Activated CD8-positive, alpha-beta memory T cell treated with anti-CD3 and anti-CD28 coated beads, Interleukin-2, amount 50 U/mL, for 24 hours (primary cell): ENCODE data around the gene TRAPPC2L.
A peak's percentile ranks its signal among the peaks of the same experiment; 100 is the strongest.

Experiments used
- DNase-seq: peaks from one replicate; pipeline ENCODE4 v3.0.0-alpha.2; 2020; ENCODE audit errors: extremely low read depth

The TRAPPC2L gene

DNA sequence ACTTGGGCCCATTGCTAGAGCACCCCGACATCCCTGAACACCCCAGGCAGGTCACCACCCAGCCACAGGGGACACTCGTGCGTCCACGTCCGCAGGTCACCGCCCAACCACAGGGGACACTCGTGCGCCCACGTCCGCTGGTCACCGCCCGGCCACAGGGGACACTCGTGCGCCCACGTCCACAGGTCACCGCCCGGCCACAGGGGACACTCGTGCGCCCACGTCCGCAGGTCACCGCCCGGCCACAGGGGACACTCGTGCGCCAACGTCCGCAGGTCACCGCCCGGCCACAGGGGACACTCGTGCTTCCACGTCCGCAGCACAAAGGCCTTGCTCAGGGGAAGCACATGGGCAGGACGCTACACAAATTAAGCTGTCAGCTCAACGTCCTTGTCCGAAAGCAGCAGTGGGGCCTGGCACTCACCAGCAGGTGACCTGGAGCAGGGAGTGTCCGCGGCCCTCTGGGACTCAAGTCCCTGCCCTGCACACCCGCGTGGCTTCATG, 17.8 kb upstream of the TRAPPC2L start:
- no peak for DNase-seq

DNA sequence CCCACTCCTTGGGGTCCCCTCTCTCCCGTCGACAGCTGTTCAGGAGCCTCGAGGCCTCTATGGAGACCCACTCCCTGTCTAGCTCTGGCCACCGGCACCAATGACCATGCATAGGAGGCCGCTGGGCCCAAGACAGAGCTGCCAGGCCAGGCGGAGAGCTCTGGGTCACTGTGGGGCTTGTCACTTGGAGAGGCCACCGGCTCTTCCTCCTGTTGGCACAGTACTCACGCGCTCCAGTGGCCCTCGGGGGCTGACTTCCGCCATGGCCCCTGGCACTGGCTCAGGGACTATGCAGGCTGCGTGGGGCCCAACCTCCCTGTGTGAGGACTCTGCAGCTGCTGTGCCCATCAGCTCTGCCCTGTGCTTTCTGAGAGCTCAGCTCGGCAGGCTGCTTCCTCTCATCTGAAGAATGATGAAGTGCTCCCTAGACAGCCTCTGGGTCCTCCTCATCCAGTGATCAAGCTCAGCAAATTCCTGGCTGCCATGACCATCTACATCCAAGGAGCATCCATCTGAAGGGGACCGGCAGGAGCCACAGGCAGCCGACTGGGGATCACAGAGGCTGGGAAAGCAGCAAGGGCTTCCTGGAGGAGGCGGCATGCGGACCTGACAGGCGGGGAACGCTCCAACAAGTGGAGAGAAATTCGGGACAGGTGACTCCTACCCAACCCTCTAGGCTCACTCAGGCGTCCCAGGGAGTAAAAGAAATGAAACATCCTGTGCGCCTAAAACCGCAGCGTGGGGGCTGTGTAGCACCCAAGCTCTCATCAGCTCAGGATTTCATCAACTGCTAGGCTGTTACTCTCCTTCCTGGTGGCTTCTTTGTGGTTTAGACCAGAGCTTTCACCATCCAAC, 17.0 kb upstream of the TRAPPC2L start:
- no peak for DNase-seq

DNA sequence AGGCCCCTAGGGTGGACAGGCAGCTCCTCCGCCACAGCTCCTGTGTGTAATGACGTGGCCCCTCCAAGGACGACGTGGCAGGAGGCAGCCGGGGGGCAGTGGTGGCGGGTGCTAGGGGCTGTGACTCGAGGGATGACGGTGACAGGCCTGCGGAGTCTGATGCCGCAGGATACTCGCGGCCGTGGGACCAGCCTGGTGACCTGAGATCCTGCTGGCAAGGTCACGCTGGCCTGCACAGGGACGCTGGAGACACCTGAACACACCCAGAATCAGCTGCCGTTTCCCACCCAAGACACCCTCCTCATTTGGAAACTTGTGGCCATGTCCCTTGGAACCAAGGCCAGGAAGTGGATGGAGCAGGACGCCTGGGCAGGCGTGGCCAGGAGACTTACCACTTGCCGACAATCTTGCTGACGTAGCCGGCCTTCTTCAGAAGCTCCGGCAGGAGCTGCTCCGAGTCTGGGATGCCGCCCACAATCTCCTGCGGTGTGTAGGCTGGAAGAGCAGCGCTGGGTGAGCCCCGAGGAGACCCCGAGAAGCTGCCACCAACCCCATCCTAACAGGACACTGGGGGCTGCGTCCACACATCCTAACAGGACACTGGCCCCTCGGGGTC, 16.2 kb upstream of the TRAPPC2L start:
- no peak for DNase-seq

DNA sequence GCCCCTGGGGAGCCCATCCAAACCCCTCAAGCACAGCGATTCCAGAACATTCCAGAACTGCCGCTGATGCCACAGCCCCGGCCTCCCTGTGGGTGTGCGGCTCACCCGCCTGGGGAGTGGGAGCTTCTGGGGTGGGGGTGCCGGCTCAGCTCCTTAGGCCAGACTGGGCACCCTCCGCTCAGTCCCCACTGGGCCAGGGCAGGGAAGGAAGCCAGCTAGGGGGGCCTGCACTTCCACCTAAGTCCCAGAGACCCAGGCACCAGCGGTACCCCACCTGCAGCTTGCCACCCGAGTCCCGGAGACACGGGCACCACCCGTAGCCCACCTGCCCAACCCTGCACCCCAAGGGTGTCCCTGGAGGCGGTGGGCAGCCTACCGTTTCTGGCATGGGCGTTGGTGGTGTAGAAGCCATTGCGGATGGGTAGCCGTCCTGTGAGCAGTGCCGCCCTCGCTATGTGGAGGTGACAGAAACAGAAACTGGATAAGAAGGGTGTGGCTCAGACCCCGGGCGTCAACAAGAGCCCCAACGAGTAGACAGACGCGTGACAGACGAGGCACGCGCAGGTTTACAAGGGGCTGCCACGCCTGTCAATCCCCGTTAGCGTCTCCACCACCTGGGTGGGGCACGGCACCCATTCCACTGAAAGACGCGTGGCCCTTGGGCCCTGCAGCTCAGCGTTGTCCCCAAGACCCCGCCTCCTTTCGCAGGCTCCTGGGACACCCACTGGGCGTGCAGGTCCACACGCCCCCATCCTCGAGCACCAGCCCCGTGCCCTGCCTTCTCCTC, 15.2 kb upstream of the TRAPPC2L start:
- no peak for DNase-seq

DNA sequence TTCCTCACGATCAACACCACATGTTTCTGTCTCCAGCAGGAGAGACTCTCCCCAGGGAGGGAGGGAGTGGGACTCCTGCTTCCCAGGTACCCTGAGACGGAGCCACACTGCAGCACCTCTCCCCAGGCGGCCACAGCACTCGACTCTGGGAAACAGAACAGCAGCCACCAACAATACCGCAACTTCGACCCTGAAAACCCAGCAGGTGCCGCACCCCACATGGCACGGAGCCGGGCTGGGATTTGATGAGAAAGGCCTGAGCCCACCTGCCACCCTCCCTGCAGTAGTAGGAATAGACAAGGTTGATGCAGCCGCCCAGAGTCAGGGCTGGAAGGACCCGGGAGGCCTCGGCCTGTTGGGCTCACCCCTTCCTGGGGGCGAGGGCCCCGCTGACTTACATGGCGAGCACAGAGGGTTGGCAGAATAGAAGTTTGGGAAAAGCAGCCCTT, 14.6 kb upstream of the TRAPPC2L start:
- no peak for DNase-seq

DNA sequence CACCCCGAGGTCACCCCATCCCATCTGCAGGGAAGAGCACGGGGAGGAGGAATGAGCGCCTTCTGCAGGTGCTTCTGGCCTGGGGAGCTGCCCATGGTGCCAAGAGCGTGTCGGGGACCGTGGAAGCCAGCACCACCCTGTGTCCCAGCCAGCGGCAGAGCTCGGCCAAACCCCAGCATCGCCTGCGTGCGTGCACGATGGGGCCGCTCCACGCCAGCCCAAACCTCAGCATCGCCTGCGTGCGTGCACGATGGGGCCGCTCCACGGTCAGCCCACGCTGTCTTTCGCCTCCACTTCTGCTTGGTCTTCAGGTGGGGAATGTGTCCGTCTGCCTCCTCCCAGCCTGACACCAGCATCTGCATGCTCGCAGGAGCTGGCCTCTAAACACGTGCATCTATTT, 14.1 kb upstream of the TRAPPC2L start:
- no peak for DNase-seq

DNA sequence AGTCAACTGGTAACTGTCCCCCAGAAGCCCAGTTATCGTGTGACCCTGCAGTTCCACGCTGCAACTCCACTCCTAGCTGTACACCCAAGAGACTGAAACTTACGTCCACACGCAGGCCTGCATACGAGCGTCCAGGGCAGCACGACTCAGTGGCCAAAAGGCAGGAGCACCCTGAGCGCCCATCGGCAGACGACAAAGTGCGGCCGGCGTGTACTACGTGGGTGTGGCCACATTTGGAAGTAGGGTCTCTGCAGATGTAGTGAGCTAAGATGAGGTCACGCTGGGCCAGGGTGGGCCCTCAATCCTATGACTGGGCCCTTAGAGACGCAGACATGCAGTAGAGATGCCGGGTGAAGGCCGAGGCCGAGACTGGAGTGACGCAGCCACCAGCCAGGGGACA, 13.7 kb upstream of the TRAPPC2L start:
- DNase-seq: no peak

DNA sequence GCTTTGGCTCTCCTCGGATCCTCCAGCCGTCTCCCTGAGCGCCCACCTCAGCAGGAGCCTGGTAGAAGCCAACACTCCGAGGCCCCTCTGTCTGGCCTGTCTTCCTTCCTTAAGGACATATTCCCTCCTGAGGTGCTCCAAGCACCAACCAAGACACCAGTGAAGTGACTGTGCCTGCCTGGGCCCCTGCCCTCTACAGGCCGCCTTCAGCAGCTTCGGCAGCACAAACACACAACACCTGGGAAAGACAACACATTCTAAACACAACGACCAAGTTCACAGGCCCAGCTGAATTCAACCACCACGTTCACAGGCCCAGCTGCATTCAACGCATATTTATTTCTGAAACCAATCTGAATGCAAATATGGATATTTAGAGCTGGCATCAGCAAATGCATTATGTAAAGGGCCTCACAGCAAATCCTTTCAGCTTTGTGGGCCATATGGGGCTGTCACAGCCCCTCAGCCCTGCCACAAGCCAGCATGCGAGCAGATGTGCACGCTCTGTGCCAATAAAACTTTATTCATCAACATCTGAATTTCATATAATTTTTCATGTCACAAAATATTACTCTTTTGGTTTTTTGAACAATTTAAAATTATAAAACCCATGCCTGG, 12.4 kb upstream of the TRAPPC2L start:
- DNase-seq: no peak

DNA sequence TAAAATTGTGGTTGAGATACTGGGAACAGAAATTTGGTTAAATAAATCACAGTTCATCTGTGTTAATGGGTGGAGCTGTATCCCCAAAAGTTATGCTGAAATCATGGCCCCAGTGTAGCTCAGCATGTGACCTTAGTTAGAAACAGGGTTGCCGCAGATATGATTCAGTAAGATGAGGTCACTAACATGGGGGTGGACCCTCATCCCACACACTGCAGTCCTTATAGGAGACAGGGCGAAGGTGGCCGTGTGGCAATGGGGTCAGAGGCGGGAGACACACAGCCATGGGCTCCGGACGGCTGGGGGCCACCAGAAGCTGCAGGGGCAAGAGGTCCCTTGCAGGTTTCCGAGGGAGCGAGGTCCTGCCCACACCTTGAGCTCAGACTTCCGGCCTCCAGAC, 10.8 kb upstream of the TRAPPC2L start:
- DNase-seq: no peak

DNA sequence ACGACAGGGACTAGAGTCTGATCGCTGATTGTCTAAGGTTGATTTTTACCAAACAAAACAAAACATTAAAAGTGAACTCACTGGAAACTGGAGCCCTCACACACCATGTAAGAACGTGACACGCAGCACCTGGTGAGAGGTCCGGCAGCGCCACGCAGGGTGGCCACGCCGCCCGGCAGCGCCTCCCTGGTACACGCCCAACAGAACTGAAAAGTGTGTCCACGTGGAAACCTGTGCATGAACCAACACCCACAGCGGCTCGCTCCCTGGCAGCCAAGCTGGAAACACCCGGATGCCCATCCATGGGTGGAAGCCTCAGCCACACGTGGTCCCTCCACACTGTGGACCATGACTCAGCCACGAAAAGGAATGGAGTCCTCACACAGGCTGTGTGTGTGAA, 9.3 kb upstream of the TRAPPC2L start:
- DNase-seq: no peak

DNA sequence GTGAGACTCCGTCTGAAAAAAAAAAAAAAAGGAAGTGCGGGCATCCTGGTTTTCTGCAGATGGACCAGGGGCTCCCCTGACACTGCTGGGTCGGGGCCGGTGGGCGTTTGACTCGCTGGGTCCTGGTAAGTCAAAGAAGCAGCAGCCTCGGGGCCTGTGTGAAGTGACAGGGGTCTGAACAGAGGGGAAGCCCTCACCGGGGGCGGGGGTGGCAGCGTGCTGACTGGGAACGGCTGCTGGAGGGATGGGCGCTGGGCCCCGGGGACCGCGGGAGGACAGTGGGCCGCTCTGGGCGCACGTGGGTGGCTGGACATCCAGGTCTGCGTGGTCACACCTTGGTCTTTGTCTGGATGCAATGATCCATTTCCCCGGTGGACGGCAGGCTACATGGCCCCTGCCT, 8.4 kb upstream of the TRAPPC2L start:
- no peak for DNase-seq

DNA sequence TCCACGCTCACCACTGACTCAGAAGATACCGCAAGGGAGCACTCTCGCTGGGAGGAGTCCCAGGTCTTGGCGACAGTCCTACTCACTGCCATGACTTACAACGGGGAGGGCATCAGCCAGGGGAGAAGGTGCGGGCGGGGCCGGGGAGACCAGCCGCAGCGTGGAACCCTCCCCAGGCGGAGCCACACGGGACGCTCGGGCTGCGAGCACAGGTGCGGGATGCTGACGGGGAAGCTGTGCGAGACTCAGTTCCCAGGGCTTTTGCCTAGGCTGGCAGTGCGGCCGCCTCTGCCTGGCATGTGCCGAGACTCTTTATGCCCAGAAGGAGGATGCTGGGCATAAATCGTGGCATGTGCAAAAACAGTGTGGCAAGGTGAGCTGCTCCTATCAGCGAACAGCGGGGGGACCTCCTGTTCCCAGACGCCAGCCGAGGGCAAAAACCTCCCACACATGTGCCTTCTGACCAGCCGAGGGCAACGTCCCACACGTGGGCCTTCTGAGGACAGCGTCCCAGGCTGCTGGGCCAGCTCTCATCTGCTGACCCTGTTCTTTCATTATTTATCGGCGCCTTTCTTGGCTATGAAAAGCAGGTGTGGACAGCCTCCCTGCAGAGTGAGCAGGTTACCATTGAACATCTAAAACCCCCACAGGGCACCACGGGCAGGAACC, 6.3 kb upstream of the TRAPPC2L start:
- DNase-seq: no peak

DNA sequence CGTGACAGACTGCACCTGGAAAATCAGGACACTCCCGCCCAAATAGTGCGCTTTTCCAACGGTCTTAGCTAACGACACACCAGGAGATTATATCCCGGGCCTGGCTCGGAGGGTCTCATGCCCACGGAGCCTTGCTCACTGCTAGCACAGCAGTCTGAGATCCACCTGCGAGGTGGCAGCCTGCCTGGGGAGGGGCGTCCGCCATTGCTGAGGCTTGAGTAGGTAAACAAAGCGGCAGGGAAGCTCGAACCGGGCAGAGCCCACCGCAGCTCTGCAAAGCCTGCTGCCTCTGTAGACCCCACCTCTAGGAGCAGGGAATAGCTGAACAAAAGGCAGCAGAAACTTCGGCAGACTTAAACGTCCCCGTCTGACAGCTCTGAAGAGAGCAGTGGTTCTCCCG, 5.3 kb upstream of the TRAPPC2L start:
- no peak for DNase-seq

DNA sequence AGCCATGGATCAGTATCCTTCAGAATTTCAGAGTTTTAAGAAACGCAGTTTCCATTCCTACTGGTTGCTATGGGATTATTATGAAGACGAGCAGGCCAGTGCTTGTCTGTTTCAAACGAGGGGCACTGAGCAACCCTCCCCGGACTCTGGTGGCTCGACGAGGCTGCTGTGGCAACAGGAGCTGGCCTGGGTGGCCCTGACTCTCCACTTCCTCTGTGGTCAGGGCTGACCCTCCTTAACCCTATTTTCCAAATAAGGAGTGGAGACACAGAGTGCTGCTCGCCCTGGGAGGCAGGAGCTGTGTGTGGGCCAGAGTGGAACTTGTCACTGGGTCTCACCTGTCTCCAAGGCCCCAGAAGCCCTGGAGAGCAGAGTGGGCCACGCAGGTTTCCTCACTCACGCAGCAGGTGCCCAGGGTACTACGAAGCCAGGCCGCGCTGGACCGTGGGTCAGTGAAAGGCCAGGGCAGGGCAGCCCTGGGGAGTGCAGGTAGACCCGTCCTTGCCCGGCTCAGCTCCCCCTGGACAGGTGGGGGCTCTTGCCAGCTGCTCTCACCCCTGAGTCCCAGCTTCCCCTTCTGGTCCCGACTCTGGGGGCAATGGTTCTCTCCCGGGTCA, 3.5 kb upstream of the TRAPPC2L start:
- no peak for DNase-seq

DNA sequence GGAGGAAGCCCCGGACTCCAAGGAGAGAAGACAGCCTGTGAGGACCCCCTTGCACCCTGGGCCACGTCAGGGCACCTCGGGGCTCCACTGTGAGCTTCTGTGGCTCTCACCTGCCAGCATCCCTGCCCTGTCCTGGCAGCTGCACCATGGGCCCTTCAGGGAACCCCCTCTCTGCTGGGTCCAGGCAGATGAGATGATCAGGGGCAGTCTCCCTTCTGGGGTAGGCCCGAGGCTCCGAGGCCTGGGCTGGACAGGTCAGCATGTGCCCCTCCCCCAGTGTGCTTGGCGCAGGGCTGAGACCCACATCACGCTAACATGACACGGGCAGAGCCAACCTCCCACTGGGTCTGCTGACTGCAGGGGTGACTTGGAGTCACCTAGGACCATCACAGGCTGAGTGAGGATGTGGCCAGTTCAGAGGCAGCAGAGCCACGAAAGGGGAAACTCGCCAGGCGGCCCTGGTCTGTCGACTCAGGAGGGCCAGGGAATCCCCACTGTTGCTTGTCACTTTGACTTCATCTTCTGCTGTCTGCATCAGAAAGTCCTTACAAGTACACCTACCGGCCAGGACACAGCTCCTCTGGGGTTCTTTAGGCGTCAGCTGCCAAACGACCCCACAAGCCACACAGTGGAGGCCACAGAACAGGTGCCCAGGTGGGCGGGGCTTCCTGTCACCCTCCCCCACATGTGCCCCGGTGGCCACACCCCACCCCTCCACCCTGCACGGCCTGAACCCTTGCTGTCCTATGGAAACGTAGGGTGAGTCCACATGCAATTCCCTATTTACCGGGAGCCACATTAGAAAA, 2.4 kb upstream of the TRAPPC2L start:
- DNase-seq: no peak

DNA sequence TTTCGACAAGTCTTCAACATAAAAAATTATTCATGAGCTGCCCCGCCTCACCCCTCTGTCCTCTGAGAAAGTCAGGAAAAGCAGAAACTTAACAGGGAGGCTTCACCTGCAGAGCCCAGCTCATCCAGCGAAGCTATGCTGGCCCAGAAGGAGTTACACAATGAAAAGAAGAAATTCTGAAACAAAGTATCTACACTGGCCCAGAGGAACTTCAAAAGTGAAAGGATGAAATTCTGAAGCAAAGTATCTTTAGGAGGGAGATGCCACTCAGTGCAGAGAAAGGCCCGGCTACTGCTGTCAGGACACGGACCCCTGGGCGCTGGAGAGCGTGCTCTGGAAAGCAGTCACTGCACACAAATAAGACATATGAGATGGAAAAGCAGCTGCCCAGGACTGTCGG, 1.8 kb upstream of the TRAPPC2L start:
- DNase-seq: no peak

DNA sequence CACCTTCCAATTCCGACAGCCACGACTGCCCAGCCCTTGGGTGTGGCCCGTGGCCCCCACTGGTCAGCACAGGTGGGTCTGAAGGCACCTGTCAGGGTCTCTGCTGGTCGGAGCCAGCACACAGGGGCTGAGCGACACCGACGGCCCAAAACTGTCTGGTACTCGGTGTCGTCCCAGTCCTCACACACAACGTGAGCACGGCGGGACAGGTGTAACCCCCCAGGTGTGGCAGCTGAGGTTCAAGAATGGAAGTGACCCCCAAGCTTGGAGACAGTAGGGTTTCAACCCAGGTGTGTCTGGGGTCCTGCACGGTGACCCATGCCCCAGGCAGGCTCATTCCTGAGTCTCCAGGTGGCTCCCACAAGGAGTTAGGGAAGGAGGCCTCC, 1.2 kb upstream of the TRAPPC2L start:
- DNase-seq: no peak

DNA sequence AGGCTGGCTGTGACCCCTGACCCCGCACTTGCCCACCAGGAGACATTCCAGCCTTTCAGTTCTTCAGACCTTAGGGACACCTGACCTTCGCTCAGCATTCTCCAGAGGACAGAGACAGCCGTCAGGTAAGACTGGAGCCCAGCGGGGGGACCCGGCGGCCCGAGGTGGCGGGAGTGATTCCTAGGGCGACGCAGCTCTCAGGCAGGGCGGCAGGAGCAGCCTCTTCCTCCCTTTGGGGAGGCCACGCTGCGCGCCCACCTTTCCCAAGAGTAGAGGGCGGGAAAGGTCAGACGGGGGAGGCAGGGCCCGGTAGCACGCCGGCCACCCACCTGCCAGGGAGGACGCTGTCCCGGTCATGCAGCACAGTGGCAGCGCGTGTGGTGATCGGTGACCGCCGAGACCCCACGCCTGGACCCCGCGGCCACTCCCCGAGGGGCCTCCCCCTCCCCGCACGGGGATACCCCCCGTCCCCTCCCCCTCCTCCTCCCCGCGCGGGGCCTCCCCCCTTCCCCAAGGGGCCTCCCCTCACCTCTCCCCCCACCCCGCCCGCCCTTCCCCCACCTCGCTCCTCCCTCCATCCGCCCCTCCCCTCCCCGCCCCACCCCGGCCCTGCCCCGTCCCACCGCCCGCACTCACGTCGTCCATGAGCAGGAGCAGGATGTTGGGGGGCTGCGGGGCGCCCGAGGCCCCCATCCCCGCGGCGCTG, 652 bp upstream of the TRAPPC2L start:
- DNase-seq: no peak

DNA sequence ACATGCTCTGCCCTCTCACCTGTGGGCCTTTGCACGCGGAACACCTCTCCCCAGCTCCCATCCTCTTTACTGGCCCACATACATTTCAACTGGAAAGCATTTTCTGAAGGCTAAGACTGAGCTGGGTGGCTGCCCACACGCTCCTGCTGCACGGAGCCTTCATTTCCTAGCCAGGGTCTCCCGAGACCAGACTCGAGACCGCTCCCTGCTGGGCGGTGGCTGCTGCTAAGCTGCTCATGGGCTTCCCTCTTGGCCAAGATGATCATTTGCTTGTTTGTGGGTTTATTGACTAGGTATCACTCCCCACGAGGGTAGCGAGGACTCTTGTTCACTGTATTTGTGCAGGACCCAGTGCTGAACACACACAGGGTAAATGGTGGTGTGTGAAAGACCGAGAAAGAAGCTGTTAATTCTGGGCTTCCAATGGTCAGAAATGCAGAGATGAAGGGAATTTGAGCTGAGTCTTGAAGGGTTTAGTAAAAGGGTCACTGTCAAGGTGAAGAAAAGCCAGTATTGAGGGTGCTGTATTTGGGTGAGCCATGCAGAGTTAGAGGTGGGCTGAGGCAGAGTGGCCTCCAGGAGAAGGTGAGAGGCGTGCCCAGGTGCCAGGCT, 907 bp downstream of the TRAPPC2L start:
- peak; percentile 31 for DNase-seq
